Measurements from ENCODE around the gene NRP2. TPM values are rescaled to one million over a fixed set of nuclear protein-coding genes. Genes with fewer than 3 reads are reported as not detected.

The NRP2 gene
- total and polyA plus RNA-seq, 2 donors, result 6.4 to 11.7 TPM

DNA sequence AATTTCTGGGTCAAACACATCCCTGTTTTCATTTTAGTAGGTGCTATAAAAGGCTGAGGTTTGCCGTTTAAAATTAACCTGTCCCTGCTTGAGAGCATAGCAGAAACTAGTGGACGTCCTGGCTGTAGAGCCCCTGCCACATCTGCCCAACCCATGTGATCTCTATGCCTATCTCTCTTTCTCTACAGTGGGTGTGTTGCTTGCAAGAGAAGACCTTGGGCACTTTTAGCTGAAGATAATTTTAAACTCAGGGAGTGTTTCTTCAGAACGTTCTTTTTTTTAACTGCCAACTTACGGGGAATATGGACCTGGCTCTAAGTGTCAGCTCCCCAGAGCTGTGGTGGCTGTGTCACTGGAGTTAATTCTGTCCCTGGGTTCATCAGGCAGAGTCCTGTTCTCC, 100.6 kb downstream of the NRP2 start:
- H3K4me3 ChIP-seq (ENCODE audit: low read length in 2 of 2), result no peak overlapping the region
- no peak for DNase-seq (ENCODE audit: low read depth in 6 of 9, low spot score in 9 of 9)
- peaks cover 29 to 55% of the 10 kb centered on the region in 2 donors for H3K4me1 ChIP-seq (ENCODE audit: control insufficient read depth in 2 of 2, insufficient read depth in 2 of 2, low read length in 2 of 2)
- H3K36me3 ChIP-seq (ENCODE audit: control insufficient read depth in 2 of 2, insufficient read depth in 2 of 2, low read length in 1 of 2), result no peaks in the 10 kb centered on the region
- WGBS, result 94% methylated on average over 4 of the region's 4 CpGs
- no peaks in the 10 kb centered on the region for H3K27me3 ChIP-seq (ENCODE audit: control insufficient read depth in 2 of 2, insufficient read depth in 1 of 2, low read length in 1 of 2)
- no peaks in the 10 kb centered on the region for H3K9me3 ChIP-seq (ENCODE audit: control insufficient read depth in 2 of 2, insufficient read depth in 1 of 2, low read length in 1 of 2)
- no peak overlapping the region for H3K27ac ChIP-seq (ENCODE audit: low read depth in 1 of 2, low read length in 1 of 2)

DNA sequence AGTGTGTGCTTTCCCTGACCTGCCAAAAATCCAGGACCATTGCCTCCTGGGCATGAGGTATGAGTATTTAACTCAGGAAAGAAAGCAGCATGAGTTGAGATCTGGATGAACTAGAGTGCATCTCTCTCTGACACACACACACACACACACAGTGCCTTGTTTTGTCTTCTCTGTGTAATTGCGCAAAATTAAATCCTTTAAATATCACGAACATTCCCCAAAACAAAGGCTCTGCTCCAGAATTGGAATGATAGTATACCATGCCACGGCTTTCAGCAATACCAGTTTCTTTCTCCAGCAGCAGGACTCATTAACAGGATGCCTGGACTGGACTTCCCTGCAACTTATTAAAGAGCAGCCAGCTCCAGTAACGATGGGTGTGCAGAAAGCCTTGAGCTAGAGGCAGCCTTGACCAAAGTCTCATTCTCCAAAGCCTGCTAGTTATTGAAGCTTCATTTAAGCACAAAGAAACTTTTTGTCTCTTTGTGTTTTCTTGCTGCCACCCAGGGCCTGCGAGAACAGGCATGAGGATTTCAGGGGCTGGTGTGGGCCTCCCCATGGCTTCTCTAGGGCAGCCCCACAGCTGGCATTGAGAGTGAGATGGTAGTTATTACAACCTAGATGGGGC, 101.7 kb downstream of the NRP2 start:
- Histone ChIP-seq H3K4me1 (ENCODE audit: control insufficient read depth in 2 of 2, insufficient read depth in 2 of 2, low read length in 2 of 2) (peaks cover 26 to 49% of the 10 kb centered on the region in 2 donors), H3K4me3 (ENCODE audit: low read length in 2 of 2) (no peak overlapping the region), H3K27me3 (ENCODE audit: control insufficient read depth in 2 of 2, insufficient read depth in 1 of 2, low read length in 1 of 2) (no peaks in the 10 kb centered on the region), H3K36me3 (ENCODE audit: control insufficient read depth in 2 of 2, insufficient read depth in 2 of 2, low read length in 1 of 2) (no peaks in the 10 kb centered on the region), H3K27ac (ENCODE audit: low read depth in 1 of 2, low read length in 1 of 2) (no peak overlapping the region), H3K9me3 (ENCODE audit: control insufficient read depth in 2 of 2, insufficient read depth in 1 of 2, low read length in 1 of 2) (no peaks in the 10 kb centered on the region)
- WGBS, result 95% methylated on average over 5 of the region's 5 CpGs
- DNase-seq (ENCODE audit: low read depth in 6 of 9, low spot score in 9 of 9), result no peak

DNA sequence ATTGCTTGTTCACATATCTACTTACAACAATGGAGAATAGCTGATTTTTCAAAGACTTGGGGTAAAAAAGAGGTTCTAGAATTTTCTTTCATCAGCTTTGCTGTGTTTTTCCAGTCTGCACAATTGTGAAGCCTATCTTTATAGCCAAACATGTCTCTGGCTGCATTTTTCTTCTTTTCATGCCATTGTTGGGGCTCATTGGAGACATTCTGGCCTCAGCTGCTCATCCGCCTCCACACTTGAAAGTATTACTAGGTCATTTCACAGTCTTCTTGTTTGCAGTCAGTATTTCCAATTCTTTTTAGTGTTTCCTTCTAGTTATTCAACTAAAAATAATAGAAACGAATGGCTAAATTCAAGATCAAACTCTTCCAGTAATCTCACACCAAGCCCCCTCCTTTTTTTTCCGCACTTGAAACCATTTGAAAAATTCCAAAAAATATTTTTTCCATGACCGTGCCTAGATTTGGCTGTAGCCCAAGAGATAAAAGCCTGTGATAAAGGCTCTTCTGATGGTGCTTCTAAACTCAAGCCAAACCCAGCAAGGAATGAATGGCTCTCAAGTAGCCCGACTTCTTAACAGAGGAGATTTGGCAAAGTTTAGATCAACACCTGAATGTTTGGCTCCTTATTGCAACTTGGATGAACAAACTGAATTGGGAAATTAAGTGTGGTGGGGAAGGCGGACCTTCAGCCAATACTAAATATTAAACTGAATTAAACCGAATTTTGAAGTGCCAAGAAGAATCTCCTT, 103.4 kb downstream of the NRP2 start:
- H3K4me1 ChIP-seq (ENCODE audit: control insufficient read depth in 2 of 2, insufficient read depth in 2 of 2, low read length in 2 of 2), result peaks cover 20 to 40% of the 10 kb centered on the region in 2 donors
- no peak for DNase-seq (ENCODE audit: low read depth in 6 of 9, low spot score in 9 of 9)
- no peaks in the 10 kb centered on the region for H3K27me3 ChIP-seq (ENCODE audit: control insufficient read depth in 2 of 2, insufficient read depth in 1 of 2, low read length in 1 of 2)
- peak overlapping the region in 1 of 2 donors; percentile 1 for H3K27ac ChIP-seq (ENCODE audit: low read depth in 1 of 2, low read length in 1 of 2)
- no peaks in the 10 kb centered on the region for H3K36me3 ChIP-seq (ENCODE audit: control insufficient read depth in 2 of 2, insufficient read depth in 2 of 2, low read length in 1 of 2)
- no peaks in the 10 kb centered on the region for H3K9me3 ChIP-seq (ENCODE audit: control insufficient read depth in 2 of 2, insufficient read depth in 1 of 2, low read length in 1 of 2)
- 92% methylated on average over 7 of the region's 7 CpGs for WGBS
- no peak overlapping the region for H3K4me3 ChIP-seq (ENCODE audit: low read length in 2 of 2)

DNA sequence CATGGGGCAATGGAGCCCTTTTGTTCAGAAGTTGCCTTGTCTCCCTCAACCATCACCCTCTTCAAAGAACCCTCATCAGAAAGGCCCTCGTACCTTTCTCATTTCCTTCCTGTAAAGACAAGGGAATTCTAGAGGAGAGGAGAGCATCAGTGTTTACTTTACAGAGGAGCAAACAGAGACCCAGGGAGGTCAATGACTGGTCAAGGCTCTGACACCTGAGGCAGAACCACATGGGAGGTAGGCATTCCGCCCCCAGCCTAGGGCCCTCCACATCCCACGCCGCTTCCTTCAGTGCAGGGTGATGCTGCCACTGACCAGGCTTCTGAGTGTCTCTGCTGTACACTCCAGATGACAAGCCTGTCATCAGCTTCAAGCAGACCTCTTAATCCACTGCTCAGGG, 104.7 kb downstream of the NRP2 start:
- DNase-seq (ENCODE audit: low read depth in 6 of 9, low spot score in 9 of 9), result no peak
- H3K9me3 ChIP-seq (ENCODE audit: control insufficient read depth in 2 of 2, insufficient read depth in 1 of 2, low read length in 1 of 2), result no peaks in the 10 kb centered on the region
- H3K27ac ChIP-seq (ENCODE audit: low read depth in 1 of 2, low read length in 1 of 2), result no peak overlapping the region
- H3K4me1 ChIP-seq (ENCODE audit: control insufficient read depth in 2 of 2, insufficient read depth in 2 of 2, low read length in 2 of 2), result peaks cover 7 to 27% of the 10 kb centered on the region in 2 donors
- no peak overlapping the region for H3K4me3 ChIP-seq (ENCODE audit: low read length in 2 of 2)
- 80% methylated on average over 4 of the region's 4 CpGs for WGBS
- no peaks in the 10 kb centered on the region for H3K36me3 ChIP-seq (ENCODE audit: control insufficient read depth in 2 of 2, insufficient read depth in 2 of 2, low read length in 1 of 2)
- H3K27me3 ChIP-seq (ENCODE audit: control insufficient read depth in 2 of 2, insufficient read depth in 1 of 2, low read length in 1 of 2), result no peaks in the 10 kb centered on the region

DNA sequence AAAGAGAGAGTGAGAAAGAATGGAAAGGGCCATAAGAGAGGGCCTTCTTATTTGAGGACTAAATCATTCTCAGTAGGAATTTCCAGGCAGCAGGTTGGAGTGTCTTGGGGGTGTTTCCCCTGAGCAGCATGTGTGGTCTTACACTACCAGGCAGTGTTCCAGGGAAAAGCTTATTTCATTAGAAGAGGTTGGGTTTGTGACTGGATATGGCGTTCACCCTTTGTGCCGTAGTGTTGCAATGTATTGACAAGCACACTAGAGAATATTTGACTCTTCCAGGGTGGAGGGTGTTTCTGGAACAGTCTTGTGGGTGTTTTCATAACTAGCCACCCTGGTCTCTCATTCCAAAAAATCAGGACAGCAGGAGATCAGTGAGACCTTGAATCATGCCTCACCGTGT, 105.5 kb downstream of the NRP2 start:
- Histone ChIP-seq H3K4me3 (ENCODE audit: low read length in 2 of 2) (no peak overlapping the region), H3K9me3 (ENCODE audit: control insufficient read depth in 2 of 2, insufficient read depth in 1 of 2, low read length in 1 of 2) (no peaks in the 10 kb centered on the region), H3K4me1 (ENCODE audit: control insufficient read depth in 2 of 2, insufficient read depth in 2 of 2, low read length in 2 of 2) (peaks cover 0 to 23% of the 10 kb centered on the region in 2 donors), H3K27ac (ENCODE audit: low read depth in 1 of 2, low read length in 1 of 2) (no peak overlapping the region), H3K27me3 (ENCODE audit: control insufficient read depth in 2 of 2, insufficient read depth in 1 of 2, low read length in 1 of 2) (no peaks in the 10 kb centered on the region), H3K36me3 (ENCODE audit: control insufficient read depth in 2 of 2, insufficient read depth in 2 of 2, low read length in 1 of 2) (no peaks in the 10 kb centered on the region)
- 92% methylated on average over 3 of the region's 3 CpGs for WGBS
- DNase-seq (ENCODE audit: low read depth in 6 of 9, low spot score in 9 of 9), result no peak

DNA sequence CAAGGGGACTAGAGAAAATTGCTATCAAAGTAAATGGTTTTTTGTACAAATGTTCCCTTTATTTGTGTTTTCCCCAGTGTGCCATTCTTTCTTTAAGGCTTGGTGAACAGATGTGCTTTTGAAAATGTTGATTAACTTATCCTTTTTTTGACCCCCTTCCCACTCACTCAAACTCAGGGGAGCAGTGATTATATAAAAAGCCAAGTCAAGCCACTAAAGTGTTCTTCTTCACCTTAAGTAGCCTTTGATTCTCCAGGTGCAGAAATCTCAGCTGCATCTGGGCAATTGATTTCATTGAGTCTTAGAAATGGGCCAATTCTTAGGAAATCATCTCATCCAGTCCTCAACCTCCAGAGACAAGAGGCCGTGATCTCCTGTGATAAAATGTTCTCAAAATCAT, 107.6 kb downstream of the NRP2 start:
- Histone ChIP-seq H3K9me3 (ENCODE audit: control insufficient read depth in 2 of 2, insufficient read depth in 1 of 2, low read length in 1 of 2) (no peaks in the 10 kb centered on the region), H3K27me3 (ENCODE audit: control insufficient read depth in 2 of 2, insufficient read depth in 1 of 2, low read length in 1 of 2) (no peaks in the 10 kb centered on the region), H3K4me3 (ENCODE audit: low read length in 2 of 2) (no peak overlapping the region), H3K27ac (ENCODE audit: low read depth in 1 of 2, low read length in 1 of 2) (no peak overlapping the region), H3K4me1 (ENCODE audit: control insufficient read depth in 2 of 2, insufficient read depth in 2 of 2, low read length in 2 of 2) (peaks cover 0 to 6% of the 10 kb centered on the region in 2 donors), H3K36me3 (ENCODE audit: control insufficient read depth in 2 of 2, insufficient read depth in 2 of 2, low read length in 1 of 2) (no peaks in the 10 kb centered on the region)
- WGBS, result 97% methylated on average over 1 of the region's 1 CpG
- no peak for DNase-seq (ENCODE audit: low read depth in 6 of 9, low spot score in 9 of 9)

DNA sequence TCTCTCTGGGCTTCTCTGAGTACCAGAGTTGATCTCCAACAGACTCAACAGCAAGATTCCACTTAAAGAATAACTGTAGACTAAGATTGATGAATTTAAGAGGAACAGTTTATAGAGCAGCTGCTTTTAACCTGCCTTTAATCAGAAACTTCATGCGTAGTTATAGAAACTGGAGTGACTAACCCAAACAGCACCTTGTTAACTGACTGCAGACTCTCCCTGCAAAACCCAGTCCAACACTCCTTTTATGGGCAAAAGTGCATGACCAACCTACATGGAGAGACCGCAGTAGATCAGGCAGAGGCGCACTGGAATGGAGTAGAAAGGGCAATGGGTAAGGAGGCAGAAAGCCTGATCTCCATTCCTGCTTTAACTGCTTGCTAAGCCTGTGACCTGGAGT, 110.6 kb downstream of the NRP2 start:
- no peak overlapping the region for H3K27ac ChIP-seq (ENCODE audit: low read depth in 1 of 2, low read length in 1 of 2)
- 100% methylated on average over 3 of the region's 3 CpGs for WGBS
- H3K4me1 ChIP-seq (ENCODE audit: control insufficient read depth in 2 of 2, insufficient read depth in 2 of 2, low read length in 2 of 2), result no peaks in the 10 kb centered on the region

DNA sequence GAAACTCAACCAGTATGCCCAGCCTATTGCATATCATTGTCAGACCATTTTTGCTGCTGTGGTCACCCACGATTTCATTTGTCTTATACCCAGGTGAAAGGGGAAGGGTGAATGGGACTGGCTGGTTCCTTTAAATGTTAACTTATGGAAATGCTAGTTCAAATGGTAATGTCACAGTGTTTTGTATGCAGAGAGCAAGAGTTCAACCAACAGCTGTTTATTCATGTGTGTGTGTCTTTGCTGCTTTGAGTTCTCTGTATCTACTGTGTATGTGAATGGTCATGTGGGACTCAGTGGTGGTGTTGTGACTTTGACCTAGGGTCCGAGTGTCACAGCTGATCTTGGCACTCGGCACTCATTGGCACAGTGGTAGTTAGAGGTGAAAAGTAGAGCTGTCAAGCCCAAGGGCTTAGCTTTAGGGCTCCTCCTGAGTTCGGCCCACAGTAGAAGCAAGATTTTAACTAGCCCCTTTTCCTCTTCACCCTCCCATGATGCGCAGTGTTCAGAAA, 114.6 kb downstream of the NRP2 start:
- Histone ChIP-seq H3K9me3 (ENCODE audit: control insufficient read depth in 2 of 2, insufficient read depth in 1 of 2, low read length in 1 of 2) (no peaks in the 10 kb centered on the region), H3K4me1 (ENCODE audit: control insufficient read depth in 2 of 2, insufficient read depth in 2 of 2, low read length in 2 of 2) (peaks cover 0 to 3% of the 10 kb centered on the region in 2 donors), H3K36me3 (ENCODE audit: control insufficient read depth in 2 of 2, insufficient read depth in 2 of 2, low read length in 1 of 2) (no peaks in the 10 kb centered on the region), H3K27ac (ENCODE audit: low read depth in 1 of 2, low read length in 1 of 2) (no peak overlapping the region), H3K4me3 (ENCODE audit: low read length in 2 of 2) (no peak overlapping the region), H3K27me3 (ENCODE audit: control insufficient read depth in 2 of 2, insufficient read depth in 1 of 2, low read length in 1 of 2) (no peaks in the 10 kb centered on the region)
- WGBS, result 96% methylated on average over 5 of the region's 5 CpGs
- no peak for DNase-seq (ENCODE audit: low read depth in 6 of 9, low spot score in 9 of 9)

More for the DNA sequence above, 110.6 kb downstream of the NRP2 start:
- no peaks in the 10 kb centered on the region for H3K27me3 ChIP-seq (ENCODE audit: control insufficient read depth in 2 of 2, insufficient read depth in 1 of 2, low read length in 1 of 2)
- no peak overlapping the region for H3K4me3 ChIP-seq (ENCODE audit: low read length in 2 of 2)
- no peaks in the 10 kb centered on the region for H3K9me3 ChIP-seq (ENCODE audit: control insufficient read depth in 2 of 2, insufficient read depth in 1 of 2, low read length in 1 of 2)
- DNase-seq (ENCODE audit: low read depth in 6 of 9, low spot score in 9 of 9), result no peak
- H3K36me3 ChIP-seq (ENCODE audit: control insufficient read depth in 2 of 2, insufficient read depth in 2 of 2, low read length in 1 of 2), result no peaks in the 10 kb centered on the region

DNA sequence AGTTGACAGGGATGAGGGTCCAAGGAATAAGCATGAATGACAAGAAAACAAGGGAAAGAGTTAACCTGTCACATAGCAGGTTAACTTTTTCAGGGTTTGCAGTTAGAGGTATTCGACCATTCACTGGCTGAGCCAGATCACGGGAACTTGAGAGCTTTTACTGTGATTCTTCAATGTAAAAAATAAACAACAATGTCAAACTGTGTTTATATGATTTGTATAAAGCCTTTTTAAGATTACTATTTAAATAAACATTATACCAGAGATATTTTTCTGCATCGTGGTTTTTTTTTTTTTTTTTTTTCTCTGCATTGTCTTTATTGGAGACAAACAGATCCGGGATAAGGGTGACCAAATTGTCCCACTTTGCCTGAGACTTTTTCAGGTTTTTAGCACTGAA, 115.6 kb downstream of the NRP2 start:
- no peak for DNase-seq (ENCODE audit: low read depth in 6 of 9, low spot score in 9 of 9)

More for the DNA sequence above, 115.6 kb downstream of the NRP2 start:
- WGBS, result 96% methylated on average over 4 of the region's 4 CpGs
- H3K27ac ChIP-seq (ENCODE audit: low read depth in 1 of 2, low read length in 1 of 2), result no peak overlapping the region
- no peak overlapping the region for H3K4me3 ChIP-seq (ENCODE audit: low read length in 2 of 2)
- H3K9me3 ChIP-seq (ENCODE audit: control insufficient read depth in 2 of 2, insufficient read depth in 1 of 2, low read length in 1 of 2), result no peaks in the 10 kb centered on the region
- H3K27me3 ChIP-seq (ENCODE audit: control insufficient read depth in 2 of 2, insufficient read depth in 1 of 2, low read length in 1 of 2), result no peaks in the 10 kb centered on the region
- H3K4me1 ChIP-seq (ENCODE audit: control insufficient read depth in 2 of 2, insufficient read depth in 2 of 2, low read length in 2 of 2), result peaks cover 0 to 3% of the 10 kb centered on the region in 2 donors
- H3K36me3 ChIP-seq (ENCODE audit: control insufficient read depth in 2 of 2, insufficient read depth in 2 of 2, low read length in 1 of 2), result no peaks in the 10 kb centered on the region
